ENCODE data around the gene ANKHD1.

The ANKHD1 gene

GRCh38 chr5:140401362-140402257 is at the start of gene ANKHD1:
ANKHD1 (plus strand) TSS chr5:140401833; CDS start chr5:140401968, 135 bp downstream.
- in situ Hi-C loops (cut with HindIII; ENCODE audit: low sequenced_read_pairs), result no loop called here

GRCh38 chr5:140355546-140355945 is 46.1 kb upstream of the ANKHD1 start:
- in situ Hi-C loops (cut with HindIII; ENCODE audit: low sequenced_read_pairs), result no loop called here

GRCh38 chr5:140356853-140357725 is 44.5 kb upstream of the ANKHD1 start:
- in situ Hi-C loops (cut with HindIII; ENCODE audit: low sequenced_read_pairs), result no loop called here

- in situ Hi-C loops (cut with HindIII; ENCODE audit: low sequenced_read_pairs), result no loop called here
Observed at GRCh38 chr5:140357726-140358093, 43.9 kb upstream of the ANKHD1 start.

- in situ Hi-C loops (cut with HindIII; ENCODE audit: low sequenced_read_pairs), result no loop called here
Observed at GRCh38 chr5:140358738-140359310, 42.8 kb upstream of the ANKHD1 start.

- in situ Hi-C loops (cut with HindIII; ENCODE audit: low sequenced_read_pairs), result loop anchor here (10.0 kb wide), 1 partner anchor 285 kb away; the partner anchor contains the start of genes IK and NDUFA2
Observed at GRCh38 chr5:140360101-140360500, 41.5 kb upstream of the ANKHD1 start, which contains the start of gene SLC4A9. SLC4A9 (plus strand) TSS chr5:140360194; CDS start chr5:140360237, 43 bp downstream.

- in situ Hi-C loops (cut with HindIII; ENCODE audit: low sequenced_read_pairs), result loop anchor here (10.0 kb wide), 1 partner anchor 284 kb away; the partner anchor contains the start of genes IK and NDUFA2
Observed at GRCh38 chr5:140360681-140361479, 40.8 kb upstream of the ANKHD1 start.

- in situ Hi-C loops (cut with HindIII; ENCODE audit: low sequenced_read_pairs), result loop anchor here (10.0 kb wide), 1 partner anchor 283 kb away; the partner anchor contains the start of genes IK and NDUFA2
Observed at GRCh38 chr5:140361901-140362300, 39.7 kb upstream of the ANKHD1 start.

GRCh38 chr5:140362311-140362710 is 39.3 kb upstream of the ANKHD1 start:
- in situ Hi-C loops (cut with HindIII; ENCODE audit: low sequenced_read_pairs), result loop anchor here (10.0 kb wide), 1 partner anchor 282 kb away; the partner anchor contains the start of genes IK and NDUFA2

- in situ Hi-C loops (cut with HindIII; ENCODE audit: low sequenced_read_pairs), result loop anchor here (10.0 kb wide), 1 partner anchor 282 kb away; the partner anchor contains the start of genes IK and NDUFA2
Observed at GRCh38 chr5:140362875-140363630, 38.6 kb upstream of the ANKHD1 start.

GRCh38 chr5:140363631-140364471 is 37.8 kb upstream of the ANKHD1 start:
- in situ Hi-C loops (cut with HindIII; ENCODE audit: low sequenced_read_pairs), result loop anchor here (10.0 kb wide), 1 partner anchor 281 kb away; the partner anchor contains the start of genes IK and NDUFA2

GRCh38 chr5:140364472-140364765 is 37.2 kb upstream of the ANKHD1 start:
- in situ Hi-C loops (cut with HindIII; ENCODE audit: low sequenced_read_pairs), result loop anchor here (10.0 kb wide), 1 partner anchor 280 kb away; the partner anchor contains the start of genes IK and NDUFA2

GRCh38 chr5:140365282-140365681 is 36.4 kb upstream of the ANKHD1 start:
- in situ Hi-C loops (cut with HindIII; ENCODE audit: low sequenced_read_pairs), result loop anchor here (5.0 to 10.0 kb wide), 2 partner anchors 42 to 280 kb away; partner anchors contain the start of genes IK and NDUFA2

GRCh38 chr5:140365941-140366340 is 35.7 kb upstream of the ANKHD1 start:
- in situ Hi-C loops (cut with HindIII; ENCODE audit: low sequenced_read_pairs), result loop anchor here (5.0 to 10.0 kb wide), 2 partner anchors 41 to 279 kb away; partner anchors contain the start of genes IK and NDUFA2

- in situ Hi-C loops (cut with HindIII; ENCODE audit: low sequenced_read_pairs), result loop anchor here (5.0 to 10.0 kb wide), 2 partner anchors 41 to 278 kb away; partner anchors contain the start of genes IK and NDUFA2
Observed at GRCh38 chr5:140366589-140367255, 34.9 kb upstream of the ANKHD1 start.

GRCh38 chr5:140367256-140368013 is 34.2 kb upstream of the ANKHD1 start:
- in situ Hi-C loops (cut with HindIII; ENCODE audit: low sequenced_read_pairs), result loop anchor here (5.0 to 10.0 kb wide), 2 partner anchors 40 to 277 kb away; partner anchors contain the start of genes IK and NDUFA2
